HG03521 (cell line): Measurements from ENCODE around the gene SLC12A4.

Experiments
- ATAC-seq: cut with Tn5 transposase; IDR thresholded peaks from one replicate; pipeline ENCODE4 v1.9.1; 2021; ENCODE audit warnings: mild to moderate bottlenecking, moderate library complexity; ENCODE audit not compliant: unreplicated experiment

Gene SLC12A4

GRCh38 chr16:67963662-67964321 lies 4.6 kb downstream of the SLC12A4 start:
- no peak for ATAC-seq

GRCh38 chr16:67963292-67963661 lies 5.2 kb downstream of the SLC12A4 start:
- no peak for ATAC-seq

- no peak for ATAC-seq
Measured at GRCh38 chr16:67962135-67962534, 6.3 kb downstream of the SLC12A4 start.

GRCh38 chr16:67961551-67961957 lies 6.9 kb downstream of the SLC12A4 start:
- ATAC-seq, result no peak

GRCh38 chr16:67959536-67960329 lies 8.7 kb downstream of the SLC12A4 start:
- no peak for ATAC-seq

GRCh38 chr16:67957622-67958021 lies 10.8 kb downstream of the SLC12A4 start:
- no peak for ATAC-seq

- ATAC-seq, result no peak
Measured at GRCh38 chr16:67954421-67955196, 13.8 kb downstream of the SLC12A4 start.

GRCh38 chr16:67953641-67954375 lies 14.6 kb downstream of the SLC12A4 start:
- ATAC-seq, result no peak

- no peak for ATAC-seq
Measured at GRCh38 chr16:67951485-67951884, 17.0 kb downstream of the SLC12A4 start.

GRCh38 chr16:67950335-67950843 lies 18.0 kb downstream of the SLC12A4 start:
- no peak for ATAC-seq

- no peak for ATAC-seq
Measured at GRCh38 chr16:67949645-67950044, 18.8 kb downstream of the SLC12A4 start.

- no peak for ATAC-seq
Measured at GRCh38 chr16:67948015-67948414, 20.4 kb downstream of the SLC12A4 start.

GRCh38 chr16:67946966-67947558 lies 21.4 kb downstream of the SLC12A4 start:
- no peak for ATAC-seq

GRCh38 chr16:67946128-67946569 lies 22.3 kb downstream of the SLC12A4 start:
- ATAC-seq, result no peak

GRCh38 chr16:67945392-67945933 lies 23.0 kb downstream of the SLC12A4 start:
- no peak for ATAC-seq

GRCh38 chr16:67944690-67945391 lies 23.6 kb downstream of the SLC12A4 start:
- no peak for ATAC-seq

GRCh38 chr16:67943619-67944504 lies 24.6 kb downstream of the SLC12A4 start, which contains the start of gene LCAT:
Gene LCAT (minus strand): TSS chr16:67944120. CDS start chr16:67944101, 19 bp downstream.
- ATAC-seq, result no peak

GRCh38 chr16:67943256-67943618 lies 25.2 kb downstream of the SLC12A4 start:
- ATAC-seq, result no peak
